HepG2 (cell line): ENCODE results near the gene FBXO41. TPM values are rescaled to one million over a fixed set of nuclear protein-coding genes. Genes with fewer than 3 reads are reported as not detected.
A peak's percentile ranks its signal among the peaks of the same experiment; 100 is the strongest.

Experiments
- FIP1L1 ChIP-seq: fragments of 200-400 bp; formaldehyde crosslinking; IDR thresholded peaks from 2 replicates; pipeline ENCODE4 v1.6.1; 2018; ENCODE audit warnings: low read depth, mild to moderate bottlenecking, low read length, moderate library complexity, borderline replicate concordance; ENCODE audit not compliant: insufficient read depth
- JUNB ChIP-seq: sonication (generic); formaldehyde crosslinking; IDR thresholded peaks from 2 replicates; pipeline ENCODE4 v1.8.0; 2022; ENCODE audit warnings: missing genetic modification reagents, mild to moderate bottlenecking, borderline replicate concordance
- KAT8 ChIP-seq: IDR thresholded peaks from 2 replicates; pipeline ENCODE4 v1.6.1; 2016; ENCODE audit warnings: missing genetic modification reagents, missing compliant biosample characterization
- NKX3-1 ChIP-seq: sonication (generic); formaldehyde crosslinking; IDR thresholded peaks from 2 replicates; pipeline ENCODE4 v1.5.0; 2020; ENCODE audit warnings: missing genetic modification reagents
- STAG1 ChIP-seq: sonication (generic); formaldehyde crosslinking; IDR thresholded peaks from 2 replicates; pipeline ENCODE4 v1.4.0; 2020; ENCODE audit warnings: missing genetic modification reagents
- ZBTB7B ChIP-seq: sonication (generic); formaldehyde crosslinking; IDR thresholded peaks from 2 replicates; pipeline ENCODE4 v1.4.0; 2020; ENCODE audit warnings: missing genetic modification reagents
- ZNF354B ChIP-seq: sonication (generic); formaldehyde crosslinking; IDR thresholded peaks from 2 replicates; pipeline ENCODE4 v1.8.0; 2022; ENCODE audit warnings: mild to moderate bottlenecking, missing genetic modification reagents
- ZNF383 ChIP-seq: sonication (generic); formaldehyde crosslinking; IDR thresholded peaks from 2 replicates; pipeline ENCODE4 v1.4.0; 2020; ENCODE audit warnings: missing genetic modification reagents, mild to moderate bottlenecking, borderline replicate concordance
- ZNF432 ChIP-seq: sonication (generic); formaldehyde crosslinking; IDR thresholded peaks from 2 replicates; pipeline ENCODE4 v1.5.0; 2020; ENCODE audit warnings: missing genetic modification reagents, mild to moderate bottlenecking, borderline replicate concordance
- ZNF44 ChIP-seq: sonication (generic); formaldehyde crosslinking; IDR thresholded peaks from 2 replicates; pipeline ENCODE4 v1.5.1; 2020; ENCODE audit warnings: mild to moderate bottlenecking, missing genetic modification reagents
- ZNF484 ChIP-seq: sonication (generic); formaldehyde crosslinking; IDR thresholded peaks from 2 replicates; pipeline ENCODE4 v1.5.1; 2020; ENCODE audit warnings: mild to moderate bottlenecking, low read depth, missing genetic modification reagents, borderline replicate concordance
- ZNF737 ChIP-seq: sonication (generic); formaldehyde crosslinking; IDR thresholded peaks from 2 replicates; pipeline ENCODE4 v1.5.0; 2020; ENCODE audit warnings: missing genetic modification reagents, mild to moderate bottlenecking, borderline replicate concordance
- ZNF841 ChIP-seq: sonication (generic); formaldehyde crosslinking; IDR thresholded peaks from 2 replicates; pipeline ENCODE4 v1.8.1; 2023; ENCODE audit warnings: missing genetic modification reagents, borderline replicate concordance
- polyA plus RNA-seq, 8 experiments: library from polyadenylated mRNA; depleted of rRNA in 3 of 8; stranded (reverse) in 7 of 8; unstranded in 1 of 8; fragments of >200 nt; fragmentation: Illumina TruSeq in 4 of 8; extraction: Trizol in 4 of 8; gene quantifications; 2 replicates each; pipeline versions ENCODE4 v1.2.1 to v1.2.3, GENCODE V29; 2011 to 2016; ENCODE audit warnings: low read depth in 4 of 8, missing spikeins in 1 of 8, mixed read lengths in 1 of 8; ENCODE audit not compliant: insufficient read depth in 1 of 8
- total RNA-seq, 5 experiments: library from RNA; depleted of rRNA; stranded (reverse); fragments of >200 nt; fragmentation: Illumina TruSeq; extraction: Trizol; gene quantifications; 2 replicates each; pipeline ENCODE4 v1.2.3, GENCODE V29; 2016; ENCODE audit warnings: low read depth in 1 of 5
- TF ChIP-seq, protein P1 (sequence below): IDR thresholded peaks from 2 replicates; pipeline ENCODE4 v1.6.1; 2016; ENCODE audit warnings: mild to moderate bottlenecking
- TF ChIP-seq, protein P2 (sequence below): sonication (generic); formaldehyde crosslinking; IDR thresholded peaks from 2 replicates; pipeline ENCODE4 v1.5.1; 2020; ENCODE audit warnings: missing genetic modification reagents, mild to moderate bottlenecking, borderline replicate concordance
- TF ChIP-seq, protein P3 (sequence below): sonication (generic); formaldehyde crosslinking; IDR thresholded peaks from 2 replicates; pipeline ENCODE4 v1.5.0; 2020; ENCODE audit warnings: mild to moderate bottlenecking, missing genetic modification reagents
- TF ChIP-seq, protein P4 (sequence below): fragments of 450-650 bp; IDR thresholded peaks from 2 replicates; pipeline ENCODE4 v1.6.1; 2017; ENCODE audit warnings: mild to moderate bottlenecking

Gene FBXO41
- total and polyA plus RNA-seq, 2 of the 13 experiments (the other 11 are each of a cell fraction or from before 2014, with no cell fraction given) = 4.2 to 10.3 TPM

DNA sequence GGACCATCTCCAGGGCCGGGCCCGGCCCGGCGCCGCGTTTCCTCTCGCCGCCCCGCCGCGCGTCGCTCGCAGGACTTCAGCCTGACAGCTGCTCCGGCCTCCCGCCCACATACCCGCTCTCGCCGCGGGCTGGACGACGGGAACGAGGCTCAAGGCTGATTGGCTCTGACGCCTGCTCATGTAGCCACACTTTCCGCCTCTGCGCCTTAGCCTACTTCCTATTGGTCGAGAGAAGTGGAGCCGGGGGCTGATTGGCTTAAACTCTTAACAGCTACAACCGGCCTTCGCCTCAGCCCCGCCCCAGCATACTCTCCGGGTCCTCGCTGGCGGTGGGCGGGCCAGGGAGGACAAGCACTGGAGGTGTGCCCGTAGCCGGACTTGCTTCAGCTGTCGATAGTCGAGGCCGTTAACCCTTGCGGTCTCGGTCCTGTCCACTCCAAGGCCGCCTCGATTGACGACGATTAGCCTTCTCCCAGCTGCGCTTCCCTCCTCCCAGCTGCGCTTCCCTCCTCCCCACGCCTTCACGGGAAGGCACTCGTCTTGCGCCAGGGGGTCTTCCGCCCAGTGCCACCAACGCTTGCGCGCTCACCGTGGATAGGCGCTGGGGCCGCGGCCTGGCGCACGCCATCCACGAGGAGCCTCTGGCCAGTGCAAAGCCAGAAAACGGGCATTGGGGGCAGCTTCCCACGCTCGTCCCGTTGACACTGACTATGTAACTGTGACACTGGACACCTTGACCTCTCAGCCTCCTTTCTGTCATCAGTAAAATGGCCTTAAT is 50.9 kb downstream of the FBXO41 start, which contains the start of gene PRADC1 (continued):
- TF ChIP-seq, protein P1, sequence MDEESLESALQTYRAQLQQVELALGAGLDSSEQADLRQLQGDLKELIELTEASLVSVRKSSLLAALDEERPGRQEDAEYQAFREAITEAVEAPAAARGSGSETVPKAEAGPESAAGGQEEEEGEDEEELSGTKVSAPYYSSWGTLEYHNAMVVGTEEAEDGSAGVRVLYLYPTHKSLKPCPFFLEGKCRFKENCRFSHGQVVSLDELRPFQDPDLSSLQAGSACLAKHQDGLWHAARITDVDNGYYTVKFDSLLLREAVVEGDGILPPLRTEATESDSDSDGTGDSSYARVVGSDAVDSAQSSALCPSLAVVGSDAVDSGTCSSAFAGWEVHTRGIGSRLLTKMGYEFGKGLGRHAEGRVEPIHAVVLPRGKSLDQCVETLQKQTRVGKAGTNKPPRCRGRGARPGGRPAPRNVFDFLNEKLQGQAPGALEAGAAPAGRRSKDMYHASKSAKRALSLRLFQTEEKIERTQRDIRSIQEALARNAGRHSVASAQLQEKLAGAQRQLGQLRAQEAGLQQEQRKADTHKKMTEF = peak; percentile 63
- no peak for TF ChIP-seq ZNF432
- peak; percentile 73; the same call in 1 of the 2 replicates for TF ChIP-seq ZNF383 (CRISPR knock-in tag)
- no peak for TF ChIP-seq ZNF841 (CRISPR knock-in tag)
- TF ChIP-seq FIP1L1 = no peak
- TF ChIP-seq ZNF44 (CRISPR knock-in tag) = no peak
- no peak for TF ChIP-seq STAG1 (CRISPR knock-in tag)
- 0 out of 2 replicates have a peak, but pooled peaks have one; percentile 15 for TF ChIP-seq ZNF354B (CRISPR knock-in tag)
- no peak; the same call in 1 of the 2 replicates for TF ChIP-seq JUNB (CRISPR knock-in tag)
- TF ChIP-seq, protein P2, sequence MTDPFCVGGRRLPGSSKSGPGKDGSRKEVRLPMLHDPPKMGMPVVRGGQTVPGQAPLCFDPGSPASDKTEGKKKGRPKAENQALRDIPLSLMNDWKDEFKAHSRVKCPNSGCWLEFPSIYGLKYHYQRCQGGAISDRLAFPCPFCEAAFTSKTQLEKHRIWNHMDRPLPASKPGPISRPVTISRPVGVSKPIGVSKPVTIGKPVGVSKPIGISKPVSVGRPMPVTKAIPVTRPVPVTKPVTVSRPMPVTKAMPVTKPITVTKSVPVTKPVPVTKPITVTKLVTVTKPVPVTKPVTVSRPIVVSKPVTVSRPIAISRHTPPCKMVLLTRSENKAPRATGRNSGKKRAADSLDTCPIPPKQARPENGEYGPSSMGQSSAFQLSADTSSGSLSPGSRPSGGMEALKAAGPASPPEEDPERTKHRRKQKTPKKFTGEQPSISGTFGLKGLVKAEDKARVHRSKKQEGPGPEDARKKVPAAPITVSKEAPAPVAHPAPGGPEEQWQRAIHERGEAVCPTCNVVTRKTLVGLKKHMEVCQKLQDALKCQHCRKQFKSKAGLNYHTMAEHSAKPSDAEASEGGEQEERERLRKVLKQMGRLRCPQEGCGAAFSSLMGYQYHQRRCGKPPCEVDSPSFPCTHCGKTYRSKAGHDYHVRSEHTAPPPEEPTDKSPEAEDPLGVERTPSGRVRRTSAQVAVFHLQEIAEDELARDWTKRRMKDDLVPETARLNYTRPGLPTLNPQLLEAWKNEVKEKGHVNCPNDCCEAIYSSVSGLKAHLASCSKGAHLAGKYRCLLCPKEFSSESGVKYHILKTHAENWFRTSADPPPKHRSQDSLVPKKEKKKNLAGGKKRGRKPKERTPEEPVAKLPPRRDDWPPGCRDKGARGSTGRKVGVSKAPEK (CRISPR knock-in tag) = no peak
- TF ChIP-seq ZBTB7B (CRISPR knock-in tag) = peak; percentile 23; the same call in 1 of the 2 replicates
- TF ChIP-seq, protein P3, sequence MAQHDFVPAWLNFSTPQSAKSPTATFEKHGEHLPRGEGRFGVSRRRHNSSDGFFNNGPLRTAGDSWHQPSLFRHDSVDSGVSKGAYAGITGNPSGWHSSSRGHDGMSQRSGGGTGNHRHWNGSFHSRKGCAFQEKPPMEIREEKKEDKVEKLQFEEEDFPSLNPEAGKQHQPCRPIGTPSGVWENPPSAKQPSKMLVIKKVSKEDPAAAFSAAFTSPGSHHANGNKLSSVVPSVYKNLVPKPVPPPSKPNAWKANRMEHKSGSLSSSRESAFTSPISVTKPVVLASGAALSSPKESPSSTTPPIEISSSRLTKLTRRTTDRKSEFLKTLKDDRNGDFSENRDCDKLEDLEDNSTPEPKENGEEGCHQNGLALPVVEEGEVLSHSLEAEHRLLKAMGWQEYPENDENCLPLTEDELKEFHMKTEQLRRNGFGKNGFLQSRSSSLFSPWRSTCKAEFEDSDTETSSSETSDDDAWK (CRISPR knock-in tag) = no peak
- no peak; the same call in 1 of the 2 replicates for TF ChIP-seq NKX3-1 (CRISPR knock-in tag)
- TF ChIP-seq ZNF737 = no peak; the same call in 1 of the 2 replicates
- peak; percentile 73 for TF ChIP-seq KAT8 (CRISPR knock-in tag)
- TF ChIP-seq, protein P4, sequence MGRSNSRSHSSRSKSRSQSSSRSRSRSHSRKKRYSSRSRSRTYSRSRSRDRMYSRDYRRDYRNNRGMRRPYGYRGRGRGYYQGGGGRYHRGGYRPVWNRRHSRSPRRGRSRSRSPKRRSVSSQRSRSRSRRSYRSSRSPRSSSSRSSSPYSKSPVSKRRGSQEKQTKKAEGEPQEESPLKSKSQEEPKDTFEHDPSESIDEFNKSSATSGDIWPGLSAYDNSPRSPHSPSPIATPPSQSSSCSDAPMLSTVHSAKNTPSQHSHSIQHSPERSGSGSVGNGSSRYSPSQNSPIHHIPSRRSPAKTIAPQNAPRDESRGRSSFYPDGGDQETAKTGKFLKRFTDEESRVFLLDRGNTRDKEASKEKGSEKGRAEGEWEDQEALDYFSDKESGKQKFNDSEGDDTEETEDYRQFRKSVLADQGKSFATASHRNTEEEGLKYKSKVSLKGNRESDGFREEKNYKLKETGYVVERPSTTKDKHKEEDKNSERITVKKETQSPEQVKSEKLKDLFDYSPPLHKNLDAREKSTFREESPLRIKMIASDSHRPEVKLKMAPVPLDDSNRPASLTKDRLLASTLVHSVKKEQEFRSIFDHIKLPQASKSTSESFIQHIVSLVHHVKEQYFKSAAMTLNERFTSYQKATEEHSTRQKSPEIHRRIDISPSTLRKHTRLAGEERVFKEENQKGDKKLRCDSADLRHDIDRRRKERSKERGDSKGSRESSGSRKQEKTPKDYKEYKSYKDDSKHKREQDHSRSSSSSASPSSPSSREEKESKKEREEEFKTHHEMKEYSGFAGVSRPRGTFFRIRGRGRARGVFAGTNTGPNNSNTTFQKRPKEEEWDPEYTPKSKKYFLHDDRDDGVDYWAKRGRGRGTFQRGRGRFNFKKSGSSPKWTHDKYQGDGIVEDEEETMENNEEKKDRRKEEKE = no peak
- peak; percentile 76; the same call in 1 of the 2 replicates for TF ChIP-seq ZNF484 (CRISPR knock-in tag)
